HG02870 (cell line): ENCODE data around the gene SMARCB1.

Experiments
- ATAC-seq: cut with Tn5 transposase; IDR thresholded peaks from one replicate; pipeline ENCODE4 v1.9.1; 2021; ENCODE audit warnings: mild to moderate bottlenecking, moderate library complexity; ENCODE audit not compliant: unreplicated experiment

SMARCB1 gene

DNA sequence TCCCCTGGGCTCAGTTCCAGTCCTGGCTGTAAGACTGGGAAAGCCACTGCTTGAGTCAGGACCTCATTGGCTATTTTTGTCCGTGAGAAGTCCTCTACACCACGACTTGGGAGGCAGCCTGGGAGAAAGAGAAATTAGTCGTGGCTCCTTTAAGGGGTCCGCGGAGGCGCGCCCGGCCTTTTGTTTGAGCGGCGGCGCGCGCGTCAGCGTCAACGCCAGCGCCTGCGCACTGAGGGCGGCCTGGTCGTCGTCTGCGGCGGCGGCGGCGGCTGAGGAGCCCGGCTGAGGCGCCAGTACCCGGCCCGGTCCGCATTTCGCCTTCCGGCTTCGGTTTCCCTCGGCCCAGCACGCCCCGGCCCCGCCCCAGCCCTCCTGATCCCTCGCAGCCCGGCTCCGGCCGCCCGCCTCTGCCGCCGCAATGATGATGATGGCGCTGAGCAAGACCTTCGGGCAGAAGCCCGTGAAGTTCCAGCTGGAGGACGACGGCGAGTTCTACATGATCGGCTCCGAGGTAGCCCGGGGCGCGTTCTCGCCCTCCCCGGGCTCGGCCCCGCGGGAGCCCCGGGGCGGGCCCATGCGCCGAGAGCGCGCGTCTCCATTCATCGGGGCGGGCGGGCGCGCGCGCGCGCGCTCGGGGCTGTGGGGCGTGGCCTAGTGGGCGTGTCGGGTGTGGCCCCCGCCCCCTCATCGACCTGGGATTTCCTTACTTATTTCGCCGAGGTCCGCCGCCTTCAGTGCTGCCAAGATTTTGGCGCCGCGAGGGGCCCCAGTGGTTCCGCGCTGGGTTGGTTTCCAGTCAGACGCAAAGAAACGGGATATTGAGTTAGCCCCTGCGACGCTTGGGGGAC, at the start of gene SMARCB1:
SMARCB1 (plus strand) TSS at position 215 of the 848 bp plus-strand sequence; CDS start at position 419, 204 bp downstream.
- peak; percentile 71 for ATAC-seq

DNA sequence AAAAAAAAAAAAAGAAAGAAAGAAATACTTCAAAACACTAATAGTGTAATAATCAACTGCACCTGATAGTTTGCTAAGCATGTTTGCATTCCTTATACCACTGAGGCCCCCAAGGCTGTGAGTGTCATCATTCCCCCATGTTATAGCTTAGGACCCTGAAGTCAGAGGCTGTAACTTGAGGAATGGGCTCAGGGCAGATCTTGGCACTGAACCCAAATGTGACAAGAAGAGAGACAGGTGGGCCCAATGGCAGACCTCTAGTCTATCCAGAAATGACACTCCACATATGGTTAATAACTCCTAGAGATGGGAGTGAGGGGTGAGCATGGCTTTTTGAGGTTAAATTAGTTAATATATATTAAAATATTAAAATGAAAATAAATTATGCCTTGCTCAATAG, 49.1 kb upstream of the SMARCB1 start:
- no peak for ATAC-seq

DNA sequence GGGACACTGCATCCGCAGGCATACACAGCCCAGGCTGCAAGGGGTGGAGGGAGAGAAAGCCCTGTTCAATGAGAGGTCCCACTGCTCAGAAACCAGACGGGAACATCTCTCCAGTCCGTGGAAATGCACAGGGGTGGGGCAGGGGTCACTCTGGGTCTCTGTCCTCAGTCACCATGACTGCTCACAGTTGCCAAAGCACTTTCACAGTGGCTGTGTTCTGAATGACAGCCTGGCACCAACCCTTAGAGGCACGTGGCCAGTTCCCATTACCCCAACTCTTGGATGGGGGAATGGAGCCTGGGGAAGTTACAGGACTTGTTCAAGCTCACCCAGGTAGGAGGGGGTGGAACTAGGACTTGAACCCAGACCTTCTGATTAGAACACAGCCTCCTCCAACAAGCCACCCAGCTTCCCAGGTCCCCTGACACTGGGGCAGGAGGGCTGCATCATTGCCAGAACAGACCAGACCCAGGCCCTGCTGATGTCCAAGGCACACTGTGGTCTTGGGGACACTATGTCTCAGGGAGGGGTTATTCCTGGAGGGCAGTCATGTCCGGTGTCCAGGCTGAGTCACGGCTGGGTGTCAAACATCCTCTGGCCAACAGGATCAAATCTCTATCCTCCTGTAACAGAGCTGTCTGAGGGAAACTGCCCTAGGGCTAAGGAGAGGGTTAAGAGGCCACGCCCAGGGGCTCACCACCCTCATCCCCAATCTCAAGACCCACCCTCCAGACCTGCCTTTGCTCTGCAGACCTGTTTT, 44.1 kb upstream of the SMARCB1 start:
- ATAC-seq = no peak

DNA sequence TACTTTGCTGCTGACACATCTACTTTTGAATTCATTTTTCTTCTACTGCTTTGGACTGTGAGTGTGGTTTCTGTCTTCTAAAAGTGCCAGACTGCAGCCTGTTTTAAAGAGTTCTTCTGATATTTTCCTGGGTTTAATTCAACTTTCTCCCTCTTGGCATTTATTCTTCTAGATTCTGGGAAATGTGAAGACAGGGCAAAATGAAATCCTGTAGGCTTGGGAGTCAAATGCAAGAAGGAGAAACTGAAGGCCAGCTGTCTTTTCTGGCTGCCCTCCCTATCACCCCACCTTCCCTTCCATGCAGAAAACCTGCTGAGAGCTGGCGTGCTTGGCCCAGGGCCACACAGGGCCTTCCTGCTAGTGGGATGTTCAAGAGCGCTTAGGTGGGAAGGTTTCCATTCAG, 43.5 kb upstream of the SMARCB1 start:
- no peak for ATAC-seq

DNA sequence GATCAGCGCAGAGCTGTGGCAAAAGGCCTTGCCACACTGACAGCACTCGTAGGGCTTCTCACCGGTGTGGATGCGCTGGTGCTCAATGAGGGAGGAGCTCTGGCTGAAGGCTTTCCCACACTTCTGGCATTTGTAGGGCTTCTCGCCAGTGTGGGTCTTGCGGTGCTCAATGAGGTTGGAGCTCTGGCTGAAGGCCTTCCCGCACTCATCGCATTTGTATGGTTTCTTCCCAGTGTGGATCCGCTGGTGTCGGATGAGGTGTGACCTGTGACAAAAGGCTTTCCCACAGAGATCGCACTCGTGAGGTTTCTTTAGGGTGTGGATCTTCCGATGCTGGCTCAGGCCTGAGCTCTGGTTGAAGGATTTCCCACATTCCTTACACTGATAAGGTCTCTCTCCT, 42.8 kb upstream of the SMARCB1 start:
- no peak for ATAC-seq

DNA sequence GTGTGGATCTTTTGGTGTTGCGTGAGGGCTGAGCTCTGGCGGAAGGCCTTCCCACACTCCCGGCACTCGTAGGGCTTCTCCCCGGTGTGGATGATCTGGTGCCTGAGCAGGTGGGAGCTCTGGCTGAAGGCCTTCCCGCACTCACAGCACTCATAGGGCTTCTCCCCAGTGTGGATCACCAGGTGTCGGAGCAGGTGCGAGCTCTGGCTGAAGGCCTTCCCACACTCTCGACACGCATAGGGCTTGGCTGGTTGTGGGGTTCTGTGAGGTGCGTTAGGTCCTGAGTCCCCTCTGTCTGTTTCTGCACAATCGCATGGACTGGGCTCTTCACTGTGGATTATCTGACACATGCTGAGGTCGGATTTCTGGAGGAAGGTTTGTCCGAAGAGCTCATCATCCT, 42.3 kb upstream of the SMARCB1 start:
- no peak for ATAC-seq

DNA sequence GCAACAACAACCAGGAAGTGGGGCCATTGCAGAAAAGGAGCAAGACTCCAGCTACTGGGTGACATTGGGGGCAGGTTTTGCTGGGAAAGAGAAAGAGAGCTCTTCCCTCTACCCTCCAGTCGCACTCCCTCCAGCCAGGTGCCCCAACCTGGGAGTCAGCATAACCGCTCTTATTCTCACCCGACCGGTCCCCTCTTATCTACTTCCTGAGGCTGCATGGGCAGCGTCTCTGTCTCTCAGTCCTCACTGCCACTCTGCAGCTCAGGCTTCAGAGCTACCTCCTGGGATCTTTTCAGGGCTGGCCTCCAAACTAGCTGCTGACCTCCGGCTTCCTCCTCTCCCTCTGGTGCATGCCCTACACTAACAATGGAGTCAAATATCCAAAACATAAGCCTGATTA, 41.0 kb upstream of the SMARCB1 start:
- no peak for ATAC-seq

DNA sequence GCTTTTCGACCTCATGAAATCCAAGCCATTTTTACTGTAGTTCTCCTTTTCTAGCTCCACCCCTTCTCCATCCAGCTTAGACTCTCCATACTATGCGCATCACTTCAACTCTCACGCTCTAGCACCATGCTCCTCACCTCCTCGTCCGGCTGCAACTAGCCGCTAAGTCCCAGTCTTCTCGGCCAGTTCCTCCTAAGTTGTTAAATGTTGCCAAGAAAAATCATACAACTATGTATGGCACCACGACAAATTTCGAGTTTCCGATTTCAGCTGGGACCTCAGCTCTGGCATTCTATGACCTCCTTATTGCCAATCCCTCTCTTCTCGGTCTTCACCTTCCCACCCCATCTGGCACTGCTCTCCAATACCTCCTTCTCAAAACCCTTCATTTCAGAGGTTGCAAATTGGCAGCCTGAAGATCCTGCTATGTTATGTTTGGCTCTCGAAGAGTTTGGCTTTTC, 36.9 kb upstream of the SMARCB1 start:
- ATAC-seq = no peak

DNA sequence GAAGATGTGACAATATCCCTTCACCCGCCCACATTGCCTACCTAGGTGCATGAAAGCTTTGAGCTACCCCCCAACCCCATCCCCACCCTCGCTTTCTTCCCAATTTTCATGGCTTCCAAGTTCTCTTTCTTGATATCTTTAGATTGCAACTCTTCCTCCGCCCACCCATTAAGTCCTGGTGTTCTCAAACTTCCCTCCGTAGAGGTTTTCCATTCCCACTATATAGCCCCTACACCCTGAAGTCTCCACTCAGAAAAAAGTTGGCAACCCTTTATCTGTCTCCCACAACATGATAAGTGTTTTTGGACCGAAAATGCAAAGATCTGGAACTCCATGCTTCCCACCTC, 36.4 kb upstream of the SMARCB1 start:
- no peak for ATAC-seq

DNA sequence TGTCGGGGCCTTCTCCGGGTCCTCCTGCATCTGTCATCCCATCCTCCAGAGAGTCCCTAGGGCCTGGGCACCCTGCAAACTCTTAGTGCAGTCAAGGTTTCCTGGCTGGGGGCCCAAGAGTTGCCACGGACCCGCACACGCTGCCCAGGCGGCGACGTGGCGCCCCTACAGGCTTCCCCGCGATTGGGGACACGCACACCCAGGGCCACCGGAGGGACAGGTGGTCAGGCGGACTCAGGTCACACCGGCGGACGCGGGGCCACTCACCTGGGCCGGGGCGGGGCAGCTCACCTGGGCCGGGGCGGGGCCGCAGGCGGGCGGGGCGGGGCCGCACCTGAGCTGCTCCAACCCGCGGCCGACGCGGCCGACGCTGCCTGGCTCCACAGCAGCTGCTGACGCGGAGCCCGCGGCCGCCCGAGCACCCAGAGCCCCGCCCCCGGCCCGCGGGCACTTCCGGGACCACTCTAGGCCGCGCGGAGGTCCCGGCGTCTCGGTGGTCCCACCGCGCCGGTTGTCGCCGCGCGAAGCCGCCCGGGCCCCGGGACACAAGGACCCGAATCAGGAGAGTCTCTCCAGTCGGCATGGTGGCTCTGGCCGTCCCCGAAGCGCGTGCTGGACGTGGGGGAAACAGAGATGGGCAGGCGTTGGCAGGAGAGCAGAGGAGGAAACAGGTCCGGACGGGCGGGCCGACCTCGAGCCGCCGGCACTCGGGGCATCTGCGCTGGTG, 35.9 kb upstream of the SMARCB1 start, which contains the start of gene ZNF70:
ZNF70 (minus strand) TSS at position 399 of the 727 bp plus-strand sequence. CDS start 5,972 bp downstream, outside the sequence.
- peak; percentile 64 for ATAC-seq

DNA sequence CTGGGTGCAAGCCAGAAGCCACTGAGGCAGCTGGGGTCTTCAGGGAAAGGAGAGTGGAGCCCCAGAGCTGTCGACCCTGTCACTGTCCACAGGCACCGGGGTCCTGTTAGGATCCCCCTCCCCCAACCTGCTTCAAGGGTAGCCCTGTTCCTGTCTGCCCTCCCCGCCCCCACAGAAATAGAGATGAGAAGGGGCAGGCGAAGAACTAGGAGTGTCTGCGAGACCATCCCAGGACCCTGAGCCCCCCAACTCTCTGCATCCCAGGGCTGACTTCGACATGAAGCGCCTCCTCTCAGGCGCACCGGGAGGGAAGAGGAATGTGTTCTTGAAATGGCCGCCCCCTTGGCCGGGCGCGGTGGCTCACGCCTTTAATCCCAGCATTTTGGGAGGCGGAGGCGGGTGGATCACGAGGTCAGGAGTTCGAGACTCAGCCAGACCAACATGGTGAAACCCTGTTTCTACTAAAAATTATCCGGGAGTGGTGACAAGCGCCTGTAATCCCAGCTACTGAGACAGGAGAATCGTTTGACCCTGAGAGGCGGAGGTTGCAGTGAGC, 35.2 kb upstream of the SMARCB1 start:
- ATAC-seq = peak; percentile 26

DNA sequence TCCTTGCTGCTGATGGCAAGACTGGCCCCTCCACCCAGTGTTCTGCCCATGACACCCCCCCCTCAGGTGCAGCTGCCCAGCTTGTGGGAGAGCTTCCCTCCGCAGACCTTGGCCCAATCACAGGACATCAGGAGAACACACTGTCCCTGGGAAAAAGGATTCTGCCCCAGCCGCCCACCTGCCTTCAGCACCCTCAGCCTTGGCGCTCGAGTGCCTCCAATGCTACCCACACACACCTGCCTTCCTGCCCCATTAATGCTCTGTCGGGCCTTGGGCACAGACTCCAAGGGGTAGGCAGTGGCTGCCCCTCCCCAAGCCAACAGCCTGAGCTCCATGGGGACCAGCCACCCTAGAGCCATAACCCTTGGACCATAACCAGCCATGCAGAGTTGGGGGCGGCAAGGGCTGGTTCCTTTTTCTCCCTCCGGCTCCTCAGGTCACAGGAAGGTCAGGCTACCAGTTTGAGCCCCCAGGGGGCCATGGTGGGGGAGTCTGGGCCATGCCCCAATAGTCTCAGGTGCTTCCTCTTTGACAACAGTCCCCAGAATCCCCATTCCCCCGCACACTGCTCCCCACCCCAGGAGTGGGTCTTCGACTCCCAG, 34.6 kb upstream of the SMARCB1 start:
- ATAC-seq = no peak

DNA sequence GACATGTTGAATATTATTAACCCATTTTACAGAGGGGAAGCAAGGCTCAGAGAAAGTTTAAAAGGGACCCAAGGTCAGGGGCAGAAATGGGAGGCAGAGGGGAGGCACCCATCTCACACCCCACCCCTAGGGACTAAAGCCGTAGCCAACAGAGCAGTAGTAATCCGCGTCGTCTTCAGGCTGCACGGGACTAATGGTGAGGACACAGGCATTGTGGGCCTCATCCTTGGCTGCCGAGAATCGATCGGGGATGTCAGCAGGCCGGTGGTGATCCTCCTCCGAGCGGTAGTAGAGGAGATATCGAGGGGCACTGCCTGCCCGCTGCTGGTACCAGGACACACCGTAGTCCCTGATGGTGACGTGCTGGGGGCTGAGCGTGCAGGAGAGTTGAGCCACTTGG, 34.0 kb upstream of the SMARCB1 start:
- no peak for ATAC-seq

DNA sequence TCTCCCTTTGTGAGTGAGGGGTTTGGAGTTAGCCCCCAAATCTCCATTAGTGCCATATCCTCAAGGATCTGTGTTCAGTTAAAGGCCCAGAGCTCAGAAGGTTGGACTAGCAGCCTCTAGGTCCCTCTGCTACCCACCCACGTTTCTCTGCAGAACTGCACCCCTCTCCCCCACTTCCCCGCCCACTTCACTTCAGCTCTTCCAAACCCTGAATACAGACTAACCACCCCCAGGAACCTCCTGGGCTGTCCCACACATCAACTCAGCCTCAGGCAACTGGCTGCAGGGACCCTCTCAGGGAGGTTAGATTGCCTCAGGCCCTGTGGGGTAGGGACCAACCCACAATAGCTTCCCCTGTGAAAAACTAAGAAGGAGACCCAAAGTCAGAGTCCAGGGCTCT, 33.4 kb upstream of the SMARCB1 start:
- ATAC-seq = no peak

DNA sequence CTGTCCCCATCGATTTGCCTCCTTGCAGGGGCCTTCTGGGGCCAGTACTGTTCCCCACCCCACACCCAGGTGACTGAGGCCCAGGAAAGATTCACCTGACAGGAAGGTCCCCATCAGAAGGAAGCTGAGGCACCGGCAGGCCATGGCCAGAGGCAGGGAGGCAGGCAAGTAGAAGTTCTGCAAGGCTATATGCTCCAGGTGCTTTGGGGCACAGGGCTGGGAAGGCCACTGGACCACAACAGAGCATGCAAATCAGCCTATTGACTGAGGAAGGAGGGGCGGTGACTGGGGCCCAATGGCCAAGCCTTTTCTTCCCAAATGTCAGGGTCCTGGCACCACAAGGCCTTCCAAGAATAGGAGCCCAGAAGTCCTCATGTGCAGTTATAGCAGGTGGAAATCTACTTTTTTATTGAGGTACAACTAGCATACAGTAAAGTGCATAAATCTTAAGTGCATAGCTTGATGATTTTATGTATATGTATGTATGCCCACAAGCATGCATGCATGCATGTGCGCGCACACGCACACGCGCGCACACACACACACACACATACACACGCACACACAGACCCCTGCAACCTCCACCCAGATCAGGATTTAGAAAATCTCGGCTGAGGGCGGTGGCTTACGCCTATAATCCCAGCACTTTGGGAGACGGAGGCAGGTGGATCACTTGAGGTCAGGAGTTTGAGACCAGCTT, 32.4 kb upstream of the SMARCB1 start, which contains the start of gene VPREB3:
VPREB3 (minus strand) TSS at position 206 of the 700 bp plus-strand sequence; CDS start at position 144, 62 bp downstream.
- ATAC-seq = no peak

DNA sequence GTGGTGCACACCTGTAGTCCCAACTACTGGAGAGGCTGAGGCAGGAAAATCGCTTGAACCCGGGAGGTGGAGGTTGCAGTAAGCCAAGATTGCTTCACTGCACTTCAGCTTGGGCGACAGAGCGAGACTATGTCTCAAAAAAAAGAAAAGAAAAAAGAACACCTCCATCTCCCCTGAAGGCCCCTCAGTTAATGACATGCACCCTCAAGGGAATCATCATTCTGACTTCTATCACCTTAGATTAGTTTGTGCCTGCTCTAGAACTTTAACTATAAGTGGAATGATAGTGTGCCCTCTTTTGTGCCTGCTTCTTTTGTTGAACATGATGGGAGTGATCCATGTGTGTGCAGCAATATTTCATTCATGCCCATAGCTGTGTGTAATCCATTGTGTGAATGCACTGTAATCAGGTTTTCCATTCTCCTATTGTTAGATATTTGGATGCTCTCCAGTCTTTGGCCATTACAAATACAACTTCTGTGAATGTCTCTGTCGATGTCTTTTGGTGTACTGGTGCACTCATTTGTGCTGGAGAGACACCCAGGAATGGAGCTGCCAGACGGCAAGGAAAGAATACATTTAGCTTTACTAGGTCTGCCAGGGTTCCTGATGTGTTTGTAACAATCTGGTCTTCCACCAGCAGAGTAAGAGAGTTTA, 31.7 kb upstream of the SMARCB1 start:
- no peak for ATAC-seq

DNA sequence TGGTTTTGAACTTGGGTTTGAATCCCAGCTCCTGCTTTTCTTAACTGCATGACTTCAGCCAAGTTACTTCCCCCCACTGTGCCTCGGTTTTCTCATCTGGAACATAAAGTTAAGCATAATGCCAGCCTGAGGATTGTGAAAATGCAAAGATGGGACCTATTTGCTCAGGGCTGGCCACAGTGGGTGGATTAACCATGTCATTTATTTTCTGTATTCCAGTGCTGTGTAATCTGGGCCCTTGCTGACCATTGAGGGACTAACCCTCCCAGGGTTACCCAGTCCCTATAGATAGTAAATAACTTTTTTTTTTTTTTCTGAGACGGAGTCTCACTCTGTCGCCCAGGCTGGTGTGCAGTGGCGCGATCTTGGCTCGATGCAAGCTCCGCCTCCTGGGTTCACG, 31.1 kb upstream of the SMARCB1 start:
- no peak for ATAC-seq

DNA sequence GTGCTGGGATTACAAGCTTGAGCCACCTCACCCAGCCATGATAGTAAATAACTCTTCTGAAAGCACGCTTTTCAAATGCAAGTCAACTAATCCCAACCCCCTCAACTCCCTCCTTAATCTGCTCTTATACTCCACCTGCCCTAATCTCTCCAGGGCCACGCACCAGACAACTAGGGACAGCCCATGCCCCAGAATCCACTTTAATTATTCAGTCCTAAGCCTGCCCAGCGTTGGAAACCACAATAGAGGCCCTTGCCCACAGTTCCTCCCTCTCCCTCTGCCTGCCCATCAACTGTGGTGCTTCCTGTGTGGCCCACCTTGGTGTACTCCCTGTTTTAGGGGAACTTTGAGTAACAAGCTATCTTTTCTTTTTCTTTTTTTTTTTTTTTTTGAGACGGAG, 29.9 kb upstream of the SMARCB1 start:
- ATAC-seq = no peak

DNA sequence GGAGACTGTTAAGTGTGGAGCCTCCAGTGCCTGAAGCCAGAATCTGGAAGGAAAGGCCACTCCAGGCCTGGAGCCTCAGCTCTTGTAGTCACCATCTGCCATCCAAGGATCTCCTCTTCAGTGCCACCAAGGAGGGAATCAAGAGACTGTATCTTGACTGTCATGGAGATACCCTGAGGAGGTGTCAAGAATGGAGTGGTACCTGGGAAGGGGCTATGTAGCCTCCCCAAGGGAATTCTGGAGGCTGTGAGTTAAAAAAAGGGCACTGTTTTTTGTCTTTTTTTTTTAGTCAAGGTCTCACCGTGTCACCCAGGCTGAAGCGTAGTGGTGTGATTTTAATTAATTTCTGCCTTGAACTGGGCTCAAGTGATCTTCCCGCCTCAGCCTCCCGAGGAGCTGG, 27.2 kb upstream of the SMARCB1 start:
- ATAC-seq = no peak
